Thyroid gland (tissue), 4 donors: ENCODE measurements around the gene TRPM2.

Experiments used
- CTCF ChIP-seq, 6 experiments: fragments of 200-600 bp in 3 of 6; fragments of 450-650 bp in 3 of 6; sonication (generic) in 3 of 6; IDR thresholded peaks; one replicate each; pipeline ENCODE4 v1.5.1; 2016 to 2019; ENCODE audit warnings: antibody characterized with exemption in 6 of 6, mild to moderate bottlenecking in 2 of 6, inconsistent platforms in 1 of 6, moderate library complexity in 1 of 6
- POLR2A ChIP-seq, 2 donors: fragments of 450-650 bp; IDR thresholded peaks; one replicate each; pipeline ENCODE4 v1.6.1; 2017; ENCODE audit warnings: antibody characterized with exemption in 2 of 2, mild to moderate bottlenecking in 2 of 2, moderate library complexity in 1 of 2

- TF ChIP-seq POLR2A (IDR thresholded peaks at IDR 0.05) (no peak), CTCF (IDR thresholded peaks at IDR 0.05) (no peak)
These were observed 18.0 kb upstream of the TRPM2 start for GRCh38 chr21:44335266-44336059.
